Stimulated activated CD4-positive, alpha-beta T cell treated with anti-CD3 and anti-CD28 coated beads, Interleukin-1b, Interleukin-23, amount 100 ng/mL, for 1 hour (primary cell): Measurements from ENCODE around the gene KNDC1.

Experiments
- DNase-seq, 2 donors: peaks; one replicate each; pipeline ENCODE4 v3.0.0-alpha.2; 2020; ENCODE audit warnings: low read depth in 2 of 2

The KNDC1 gene

GRCh38 chr10:133177380-133178157 lies 17.6 kb downstream of the KNDC1 start:
- no peak for DNase-seq

GRCh38 chr10:133178357-133179127 lies 18.5 kb downstream of the KNDC1 start:
- DNase-seq: no peak

DNA sequence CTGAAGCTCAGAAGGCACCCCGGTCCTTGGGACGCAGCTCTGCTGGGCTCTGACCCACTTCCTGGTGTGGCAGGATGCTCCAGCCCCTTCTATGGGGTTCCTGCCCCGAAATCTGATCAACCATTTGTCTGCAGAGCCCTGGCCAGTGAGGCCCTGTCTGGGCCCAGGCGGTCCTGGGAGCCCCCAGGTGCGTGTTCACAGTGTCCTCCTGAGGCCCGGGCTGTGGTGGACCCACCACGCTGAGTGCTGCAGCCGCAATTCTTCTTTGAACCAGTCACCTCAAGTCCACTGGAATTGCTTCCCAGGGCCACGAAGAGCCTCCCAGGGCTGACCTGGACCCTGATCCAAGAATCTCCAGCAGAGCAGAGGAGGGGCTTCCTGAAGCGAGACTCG lies 19.1 kb downstream of the KNDC1 start:
- DNase-seq: no peak

DNA sequence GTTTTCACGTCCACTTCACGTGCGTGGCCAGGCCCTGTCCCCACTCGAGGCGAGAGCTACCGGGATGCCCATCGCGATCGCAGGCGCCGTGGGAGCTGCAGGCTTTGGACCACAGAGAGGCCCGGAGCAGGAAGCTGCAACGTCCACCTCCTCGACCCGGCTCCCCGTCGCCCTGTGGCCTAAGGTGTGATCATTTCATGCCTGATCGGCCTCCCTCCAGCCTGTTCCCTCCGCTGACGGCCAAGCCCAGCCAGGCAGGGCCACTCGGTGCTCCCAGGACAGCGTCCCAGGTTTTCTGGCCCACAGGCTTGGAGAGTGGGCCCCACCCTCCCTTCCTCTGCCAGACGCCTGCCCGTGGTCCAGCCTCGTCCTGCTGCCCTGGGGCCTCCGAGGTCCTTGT lies 19.6 kb downstream of the KNDC1 start:
- no peak for DNase-seq

- DNase-seq: no peak
Measured at GRCh38 chr10:133180192-133180964, 20.4 kb downstream of the KNDC1 start.

GRCh38 chr10:133180965-133181639 lies 21.1 kb downstream of the KNDC1 start:
- DNase-seq: no peak

GRCh38 chr10:133182190-133182589 lies 22.2 kb downstream of the KNDC1 start:
- DNase-seq: no peak

DNA sequence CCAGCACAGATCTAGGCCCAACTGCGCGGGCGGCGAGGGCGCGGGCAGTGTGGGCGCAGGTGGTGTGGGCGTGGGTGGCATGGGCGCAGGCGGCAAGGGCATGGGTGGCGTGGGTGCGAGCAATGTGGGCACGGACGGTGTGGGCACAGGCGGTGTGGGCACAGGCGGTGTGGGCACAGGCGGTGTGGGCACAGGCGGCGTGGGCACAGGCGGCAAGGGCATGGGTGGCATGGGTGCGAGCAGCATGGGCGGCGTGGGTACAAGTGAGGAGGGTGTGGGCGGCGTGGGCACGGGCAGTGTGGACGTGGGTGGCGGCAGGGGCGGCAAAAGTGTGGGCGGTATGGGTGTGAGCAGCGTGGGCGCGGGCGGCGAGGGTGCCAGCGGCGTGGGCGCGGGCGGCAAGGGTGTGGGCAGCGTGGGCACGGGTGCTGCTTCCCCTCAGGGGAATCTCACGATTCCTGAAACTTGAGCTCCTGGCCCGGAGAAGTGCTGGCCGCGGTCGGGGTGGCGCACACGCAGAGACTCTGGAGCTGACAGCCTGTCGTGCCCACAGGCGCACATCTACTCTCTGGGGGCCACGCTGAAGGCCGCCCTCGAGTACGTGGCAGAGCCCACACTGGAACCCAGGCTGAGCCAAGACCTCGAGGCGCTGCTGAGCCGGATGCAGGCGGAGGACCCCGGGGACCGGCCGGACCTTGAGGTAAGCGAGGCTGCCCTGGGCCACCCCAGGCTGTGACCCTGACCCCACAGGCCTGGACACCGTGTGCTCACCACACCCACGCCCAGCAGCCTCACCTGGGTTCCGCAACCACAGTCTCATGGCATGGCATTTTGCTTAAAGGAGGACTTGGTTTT lies 23.0 kb downstream of the KNDC1 start:
- no peak for DNase-seq

DNA sequence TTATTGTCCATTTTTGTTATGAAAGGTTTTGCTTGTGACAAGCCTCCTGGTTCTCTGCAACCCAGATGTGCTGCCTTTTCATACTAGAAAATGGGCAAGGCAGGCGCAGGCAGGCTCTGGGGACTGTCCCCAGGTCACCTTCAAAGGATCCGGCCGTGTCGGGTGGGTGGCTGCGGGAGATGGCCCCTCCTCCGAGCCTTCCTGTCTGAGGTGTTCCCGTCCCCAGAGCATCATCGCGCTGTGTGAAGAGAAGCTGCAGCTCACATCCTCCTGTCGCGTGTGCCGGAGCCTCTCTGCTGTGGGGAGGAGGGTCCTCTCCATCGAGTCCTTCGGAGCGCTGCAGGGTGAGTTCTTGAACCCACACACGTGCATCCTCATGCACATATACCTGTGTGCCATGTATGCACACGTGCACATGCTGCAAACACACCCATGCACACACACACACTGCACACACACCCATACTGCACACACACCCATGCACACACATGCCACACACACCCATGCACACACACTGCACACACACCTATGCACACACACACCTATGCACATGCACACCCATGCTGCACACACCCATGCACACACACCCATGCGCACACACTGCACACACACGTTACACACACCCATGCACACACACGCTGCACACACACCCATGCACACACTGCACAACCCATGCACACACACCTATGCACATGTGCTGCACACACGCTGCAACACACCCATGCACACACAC lies 23.8 kb downstream of the KNDC1 start:
- DNase-seq: no peak

DNA sequence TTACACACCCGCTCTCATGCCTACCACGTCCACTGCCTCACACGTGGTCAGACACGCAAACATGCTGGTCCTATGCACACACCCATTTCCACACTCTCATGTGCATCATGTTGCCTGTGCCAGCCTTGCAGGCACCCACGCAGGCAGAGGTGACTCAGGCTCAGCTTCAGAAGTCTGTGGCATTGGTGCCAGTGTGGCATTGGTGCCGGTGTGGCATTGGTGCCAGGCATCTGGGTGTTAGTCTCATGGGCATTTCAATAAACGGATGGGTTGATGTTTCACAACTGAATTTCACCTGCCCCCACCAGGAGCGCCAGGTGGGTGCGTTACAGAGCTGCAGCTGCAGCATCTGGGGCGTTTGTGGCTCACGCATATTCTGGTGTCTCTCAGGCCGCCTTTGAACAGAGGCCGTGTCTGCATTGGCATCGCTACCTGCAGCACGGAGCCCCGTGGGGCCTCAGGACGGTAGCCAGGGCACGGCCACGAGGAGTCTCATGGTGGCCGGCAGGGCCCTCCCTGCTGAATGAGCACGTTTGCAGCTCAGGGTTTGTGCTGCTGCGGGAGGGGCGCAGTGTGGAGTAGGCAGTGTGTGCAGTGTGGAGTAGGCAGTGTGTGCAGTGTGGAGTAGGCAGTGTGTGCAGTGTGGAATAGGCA lies 24.7 kb downstream of the KNDC1 start:
- DNase-seq: no peak

DNA sequence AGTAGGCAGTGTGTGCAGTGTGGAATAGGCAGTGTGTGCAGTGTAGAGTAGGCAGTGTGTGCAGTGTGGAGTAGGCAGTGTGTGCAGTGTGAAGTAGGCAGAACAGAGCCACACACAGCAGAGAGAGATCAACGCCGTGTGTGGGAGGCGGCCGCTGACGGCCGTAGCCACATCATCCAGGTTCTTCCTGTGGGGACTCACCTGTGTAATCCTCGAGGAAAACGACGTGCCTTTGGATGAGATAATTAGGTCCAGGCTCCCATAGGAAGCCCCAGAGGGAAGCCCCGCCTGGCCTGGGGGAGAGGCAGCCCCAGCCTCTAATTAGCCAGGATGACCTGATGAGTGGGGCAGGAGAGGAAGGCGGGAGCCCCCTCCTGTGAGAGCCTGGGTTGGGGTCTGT lies 25.4 kb downstream of the KNDC1 start:
- DNase-seq: no peak

DNA sequence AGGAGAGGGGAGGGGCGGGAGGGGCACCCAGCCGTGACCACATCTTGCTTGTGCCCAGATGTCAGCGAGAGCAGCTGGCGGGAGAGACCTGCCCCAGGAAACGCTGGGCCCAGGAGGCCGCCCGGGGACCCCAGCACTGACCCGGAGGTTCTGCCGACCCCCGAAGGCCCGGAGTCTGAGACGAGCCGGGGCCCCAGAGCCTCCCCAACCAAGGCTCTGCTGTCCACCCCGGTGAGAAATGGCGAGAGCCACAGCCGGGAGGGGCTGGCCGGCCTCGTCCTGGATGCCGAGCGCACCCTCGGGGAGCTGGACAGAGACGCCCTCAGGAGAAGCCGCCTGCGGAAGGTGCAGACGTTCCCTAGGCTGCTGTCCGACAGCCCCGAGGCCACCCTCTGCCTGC lies 25.9 kb downstream of the KNDC1 start:
- DNase-seq: no peak

DNA sequence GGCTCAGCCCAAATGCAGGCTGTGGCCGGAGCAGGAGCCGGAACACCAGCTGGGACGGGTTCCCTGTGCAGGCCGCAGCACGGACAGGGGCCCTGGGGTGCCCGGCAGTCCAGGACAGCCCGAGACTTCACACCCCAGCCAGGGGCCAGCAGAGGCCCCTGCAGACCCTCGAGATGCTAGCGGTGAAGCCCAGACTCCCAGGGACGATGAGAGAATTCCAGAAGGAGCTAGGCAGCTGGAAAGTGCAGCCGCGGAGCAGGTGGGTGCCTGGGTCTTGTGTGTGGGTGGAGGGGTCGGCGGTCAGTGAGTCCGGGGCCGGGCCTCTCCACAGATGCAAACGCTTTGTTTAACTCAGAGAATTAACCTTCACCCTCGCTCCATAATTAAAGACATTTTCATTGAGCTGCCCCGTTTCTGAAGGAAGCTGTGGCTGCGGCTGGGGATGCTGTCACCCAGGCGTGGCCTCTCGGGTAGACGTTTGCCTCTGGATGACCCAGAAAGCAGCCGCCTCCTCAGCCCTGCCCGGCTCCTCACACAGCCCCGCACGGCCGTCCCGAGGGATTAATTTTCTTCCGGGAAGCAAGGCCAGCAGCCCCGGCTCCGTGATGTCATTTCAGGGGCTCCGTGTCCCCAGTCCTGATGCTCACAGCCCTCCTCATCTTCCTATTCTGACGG lies 26.5 kb downstream of the KNDC1 start:
- no peak for DNase-seq

- DNase-seq: no peak
Measured at GRCh38 chr10:133187091-133187905, 27.3 kb downstream of the KNDC1 start.

DNA sequence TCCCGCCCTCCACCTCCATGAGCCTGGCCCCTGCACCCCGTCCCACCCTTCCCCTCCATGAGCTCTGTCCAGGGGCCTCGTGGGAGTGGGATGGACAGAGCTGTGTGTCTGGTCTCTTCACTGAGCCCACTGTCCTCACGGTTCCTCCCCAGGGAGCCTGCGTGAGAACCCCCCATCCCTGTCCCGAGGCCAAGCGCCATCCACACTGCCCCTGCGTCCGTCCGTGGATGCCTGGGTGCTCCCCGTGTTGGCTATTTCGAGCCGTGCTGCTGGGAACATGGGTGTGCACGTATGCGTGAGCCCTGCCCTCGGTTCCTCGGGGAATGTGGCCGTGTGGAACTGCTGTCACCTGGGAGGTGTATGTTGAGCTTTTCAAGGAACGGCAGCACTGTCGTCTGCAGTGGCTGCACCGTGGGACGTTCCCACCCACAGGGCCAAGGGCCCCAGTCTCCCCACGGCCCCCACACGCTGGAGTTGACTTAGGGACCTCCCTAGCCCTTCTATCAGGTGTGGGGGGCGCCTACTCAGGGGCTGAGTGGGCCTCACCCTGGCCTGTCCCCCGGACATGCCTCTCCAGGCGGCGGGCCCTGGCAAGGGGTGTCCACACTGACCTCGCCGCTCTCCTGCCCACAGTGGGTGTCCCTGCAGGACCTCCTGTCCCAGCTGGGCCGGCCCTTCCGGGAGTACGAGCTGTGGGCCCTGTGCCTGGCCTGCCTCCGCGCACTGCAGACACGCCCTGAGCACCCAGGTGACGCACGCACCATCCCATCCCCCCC lies 28.1 kb downstream of the KNDC1 start:
- no peak for DNase-seq

DNA sequence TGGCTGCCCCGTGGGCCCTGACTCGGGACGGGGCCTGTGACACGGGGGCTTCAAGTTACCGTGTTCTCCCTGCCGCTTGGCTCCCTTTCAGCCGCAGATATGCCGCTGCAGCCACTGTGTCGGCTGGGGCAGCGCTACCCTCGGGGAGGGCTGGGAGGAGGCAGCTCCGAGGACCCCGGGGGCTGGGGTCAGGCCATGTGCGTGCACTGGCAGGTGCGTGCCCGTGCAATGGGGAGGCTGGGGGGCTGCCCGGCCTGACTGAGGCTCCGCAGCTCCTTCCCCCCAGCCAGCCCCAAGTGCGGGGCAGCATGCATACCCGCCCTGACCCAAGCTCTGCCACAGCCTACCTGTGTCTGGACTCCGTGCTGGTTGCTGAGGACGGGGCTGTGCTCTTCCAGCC lies 29.2 kb downstream of the KNDC1 start:
- no peak for DNase-seq

DNA sequence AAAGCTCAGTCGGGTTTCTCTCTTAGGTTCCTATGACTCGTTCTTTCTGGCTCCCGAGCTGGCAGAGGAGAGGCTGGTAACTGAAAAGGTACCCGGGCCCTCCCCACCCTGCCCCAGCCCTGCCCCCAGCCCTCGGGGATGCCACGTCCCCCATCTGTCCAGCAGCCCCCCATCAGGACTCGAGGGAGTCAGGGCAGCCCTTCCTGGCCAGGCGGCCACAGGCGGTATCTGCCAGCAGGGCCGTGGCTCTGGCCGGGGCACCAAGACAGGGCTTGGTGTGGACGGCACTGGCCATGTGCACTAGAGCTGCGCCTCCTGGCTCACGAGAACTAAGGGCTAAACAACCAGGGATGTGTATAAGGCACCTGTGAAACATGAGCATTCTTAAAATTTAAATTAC lies 29.7 kb downstream of the KNDC1 start:
- DNase-seq: no peak

DNA sequence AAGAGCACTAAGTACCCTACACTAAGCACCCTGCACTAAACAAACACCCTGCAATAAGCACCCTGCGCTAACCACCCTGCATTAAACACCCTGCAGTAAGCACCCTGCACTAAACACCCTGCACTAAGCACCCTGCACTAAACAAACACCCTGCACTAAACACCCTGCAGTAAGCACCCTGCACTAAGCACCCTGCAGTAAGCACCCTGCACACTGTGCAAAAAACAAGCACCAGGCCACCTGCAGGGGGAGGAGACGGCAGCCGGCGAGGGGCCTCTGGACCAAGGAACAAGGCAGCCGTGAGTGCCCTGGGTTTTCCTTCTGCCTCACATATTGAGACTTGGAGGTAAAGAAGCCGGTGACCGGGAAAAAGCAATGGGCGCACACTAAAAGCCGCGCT lies 30.2 kb downstream of the KNDC1 start:
- no peak for DNase-seq
